ENCODE results near the gene DPT. TPM values are rescaled to one million over a fixed set of nuclear protein-coding genes. Genes with fewer than 3 reads are reported as not detected.

The DPT gene
- polyA plus RNA-seq, 1 experiment: not detected

GRCh38 chr1:168706391-168706992, 22.5 kb downstream of the DPT start:
- Histone ChIP-seq H3K4me3 (ENCODE audit: low read depth, low read length) (no peak overlapping the region), H3K27ac (ENCODE audit: low read depth, low read length) (no peak overlapping the region), H3K9me3 (ENCODE audit: control insufficient read depth, insufficient read depth, low read length) (no peaks in the 10 kb centered on the region), H3K27me3 (ENCODE audit: control insufficient read depth, insufficient read depth, low read length) (no peaks in the 10 kb centered on the region)
- ChIA-PET POLR2A (no interaction called here), CTCF (no interaction called here)
- DNase-seq (ENCODE audit: low read depth, low spot score): no peak
- TF ChIP-seq, protein P1, sequence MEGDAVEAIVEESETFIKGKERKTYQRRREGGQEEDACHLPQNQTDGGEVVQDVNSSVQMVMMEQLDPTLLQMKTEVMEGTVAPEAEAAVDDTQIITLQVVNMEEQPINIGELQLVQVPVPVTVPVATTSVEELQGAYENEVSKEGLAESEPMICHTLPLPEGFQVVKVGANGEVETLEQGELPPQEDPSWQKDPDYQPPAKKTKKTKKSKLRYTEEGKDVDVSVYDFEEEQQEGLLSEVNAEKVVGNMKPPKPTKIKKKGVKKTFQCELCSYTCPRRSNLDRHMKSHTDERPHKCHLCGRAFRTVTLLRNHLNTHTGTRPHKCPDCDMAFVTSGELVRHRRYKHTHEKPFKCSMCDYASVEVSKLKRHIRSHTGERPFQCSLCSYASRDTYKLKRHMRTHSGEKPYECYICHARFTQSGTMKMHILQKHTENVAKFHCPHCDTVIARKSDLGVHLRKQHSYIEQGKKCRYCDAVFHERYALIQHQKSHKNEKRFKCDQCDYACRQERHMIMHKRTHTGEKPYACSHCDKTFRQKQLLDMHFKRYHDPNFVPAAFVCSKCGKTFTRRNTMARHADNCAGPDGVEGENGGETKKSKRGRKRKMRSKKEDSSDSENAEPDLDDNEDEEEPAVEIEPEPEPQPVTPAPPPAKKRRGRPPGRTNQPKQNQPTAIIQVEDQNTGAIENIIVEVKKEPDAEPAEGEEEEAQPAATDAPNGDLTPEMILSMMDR (IDR thresholded peaks at IDR 0.05; ENCODE audit: low read depth, low read length): no peak

- ChIA-PET POLR2A (no interaction called here), CTCF (no interaction called here)
- Histone ChIP-seq H3K27ac (ENCODE audit: low read depth, low read length) (no peak overlapping the region), H3K4me3 (ENCODE audit: low read depth, low read length) (no peak overlapping the region), H3K27me3 (ENCODE audit: control insufficient read depth, insufficient read depth, low read length) (no peaks in the 10 kb centered on the region), H3K9me3 (ENCODE audit: control insufficient read depth, insufficient read depth, low read length) (no peaks in the 10 kb centered on the region)
- TF ChIP-seq, protein P1 (IDR thresholded peaks at IDR 0.05; ENCODE audit: low read depth, low read length): no peak
- DNase-seq (ENCODE audit: low read depth, low spot score): no peak
These were observed 28.3 kb downstream of the DPT start for GRCh38 chr1:168700575-168701268.

- Histone ChIP-seq H3K27me3 (ENCODE audit: control insufficient read depth, insufficient read depth, low read length) (no peaks in the 10 kb centered on the region), H3K4me3 (ENCODE audit: low read depth, low read length) (no peak overlapping the region), H3K27ac (ENCODE audit: low read depth, low read length) (no peak overlapping the region), H3K9me3 (ENCODE audit: control insufficient read depth, insufficient read depth, low read length) (no peaks in the 10 kb centered on the region)
- no peak for DNase-seq (ENCODE audit: low read depth, low spot score)
- TF ChIP-seq, protein P1 (IDR thresholded peaks at IDR 0.05; ENCODE audit: low read depth, low read length): no peak
- CTCF ChIA-PET: interaction anchor here (1.1 kb wide), 1 partner anchor 649 kb away, joined by 3 read pairs; no protein-coding TSS in a partner anchor
- POLR2A ChIA-PET: no interaction called here
These were observed 30.6 kb downstream of the DPT start for GRCh38 chr1:168698453-168698852.

GRCh38 chr1:168697356-168698126, 31.5 kb downstream of the DPT start:
- Histone ChIP-seq H3K27ac (ENCODE audit: low read depth, low read length) (no peak overlapping the region), H3K4me3 (ENCODE audit: low read depth, low read length) (no peak overlapping the region), H3K27me3 (ENCODE audit: control insufficient read depth, insufficient read depth, low read length) (no peaks in the 10 kb centered on the region), H3K9me3 (ENCODE audit: control insufficient read depth, insufficient read depth, low read length) (no peaks in the 10 kb centered on the region)
- ChIA-PET POLR2A (no interaction called here), CTCF (no interaction called here)
- TF ChIP-seq, protein P1 (IDR thresholded peaks at IDR 0.05; ENCODE audit: low read depth, low read length): no peak
- DNase-seq (ENCODE audit: low read depth, low spot score): no peak
